ENCODE measurements around the gene PDSS2. TPM values are rescaled to one million over a fixed set of nuclear protein-coding genes. Genes with fewer than 3 reads are reported as not detected.

Gene PDSS2
- total and polyA plus RNA-seq, 2 of the 4 experiments (the other 2 are of a cell fraction): 8.6 to 9.2 TPM

- no TSS peak for BruUV-seq (replicated peaks)
- no peak overlapping the region for H2BK20ac ChIP-seq (ENCODE audit: low read depth, low read length)
- intact Hi-C loops (cut with micrococcal nuclease) (no loop called here), dilution Hi-C loops (cut with HindIII; ENCODE audit: low sequenced_read_pairs, unreplicated experiment) (no loop called here), in situ Hi-C loops (cut with MboI; ENCODE audit: low sequenced_read_pairs) (no loop called here)
- no peak overlapping the region for H3K4me2 ChIP-seq (ENCODE audit: low read depth, low read length)
- no peak for TF ChIP-seq USF2 (IDR thresholded peaks at IDR 0.05; ENCODE audit: low read depth, low read length)
- no peak for TF ChIP-seq SMC3 (IDR thresholded peaks at IDR 0.05; ENCODE audit: low read depth, low read length)
- no peak for TF ChIP-seq RAD21 (IDR thresholded peaks at IDR 0.05; ENCODE audit: low read length)
- no peak for TF ChIP-seq RFX5 (IDR thresholded peaks at IDR 0.05; ENCODE audit: low read depth, low read length)
- TF ChIP-seq CTCF (conservative IDR thresholded peaks at IDR 0.05; ENCODE audit: low read depth, low read length): no peak
- no peak for TF ChIP-seq POLR2A (IDR thresholded peaks at IDR 0.05; ENCODE audit: low read depth, low read length)
- no peak for TF ChIP-seq NFE2L2 (IDR thresholded peaks at IDR 0.05; ENCODE audit: low read depth, low read length)
- TF ChIP-seq BHLHE40 (IDR thresholded peaks at IDR 0.05; ENCODE audit: low read depth, low read length): no peak
- no peak for TF ChIP-seq MAZ (IDR thresholded peaks at IDR 0.05; ENCODE audit: borderline replicate concordance, low read depth, low read length)
- TF ChIP-seq MXI1 (IDR thresholded peaks at IDR 0.05; ENCODE audit: borderline replicate concordance, low read depth, low read length): no peak
- TF ChIP-seq FOS (IDR thresholded peaks at IDR 0.05; ENCODE audit: low read depth, low read length): no peak
- H4K91ac ChIP-seq (ENCODE audit: insufficient read depth, low read depth, low read length): no peak overlapping the region
- no peaks in the 10 kb centered on the region for H3K36me3 ChIP-seq (ENCODE audit: control insufficient read depth, insufficient read depth, low read length)
- H3K56ac ChIP-seq (ENCODE audit: extremely low read depth, insufficient read depth, low read length): no peak overlapping the region
- H3K23ac ChIP-seq (ENCODE audit: low read depth, low read length): no peak overlapping the region
- no peaks in the 10 kb centered on the region for H3K27me3 ChIP-seq (ENCODE audit: control insufficient read depth, insufficient read depth, low read length)
- no peak overlapping the region for H2BK15ac ChIP-seq (ENCODE audit: low read depth, low read length)
- H2AFZ ChIP-seq (replicated peaks; ENCODE audit: low read length, poor library complexity): no peak overlapping the region
- DNase-seq (no peak), ATAC-seq (ENCODE audit: low read depth) (no peak)
- no peak overlapping the region for H3K27ac ChIP-seq (ENCODE audit: insufficient read depth, low read length)
- H2BK5ac ChIP-seq (ENCODE audit: low read depth, low read length, poor library complexity, severe bottlenecking): no peak overlapping the region
- no CpG with 5 or more reads among the region's 5 CpGs for WGBS, 2 experiments (ENCODE audit: extremely low coverage in 2 of 2, insufficient read length in 1 of 2)
- no peaks in the 10 kb centered on the region; the same call in 1 of the 2 replicates for H3K9me1 ChIP-seq (ENCODE audit: insufficient read depth, low read length)
- no peak overlapping the region for H2AK5ac ChIP-seq (ENCODE audit: low read depth, low read length)
- H3K14ac ChIP-seq (replicated peaks; ENCODE audit: low read depth, low read length): no peak overlapping the region
- H4K5ac ChIP-seq (ENCODE audit: low read depth, low read length): no peak overlapping the region
- H3K4ac ChIP-seq (ENCODE audit: low read depth, low read length): no peak overlapping the region
- no peak overlapping the region for H3K9ac ChIP-seq (ENCODE audit: low read depth, low read length)
- ChIA-PET POLR2A (ENCODE audit: unreplicated experiment) (no interaction called here), CTCF (no interaction called here)
- H2BK120ac ChIP-seq (ENCODE audit: low read depth, low read length): no peak overlapping the region
- no peak overlapping the region for H3K18ac ChIP-seq (ENCODE audit: low read depth, low read length)
- H3K4me3 ChIP-seq (ENCODE audit: insufficient read depth, low read depth, low read length): no peak overlapping the region
- H3K4me1 ChIP-seq (ENCODE audit: control insufficient read depth, insufficient read depth, low read length): peaks cover 4% of the 10 kb centered on the region; the same call in 1 of the 2 replicates
- H3K9me3 ChIP-seq (ENCODE audit: control insufficient read depth, insufficient read depth, low read length): no peaks in the 10 kb centered on the region
- peaks cover 32 to 48% of the 10 kb centered on the region in 2 experiments for H3K79me1 ChIP-seq (ENCODE audit: low read depth in 1 of 2, low read length in 2 of 2)
- no peaks in the 10 kb centered on the region for H4K20me1 ChIP-seq (ENCODE audit: insufficient read depth, low read length)
- no peak overlapping the region for H2AK9ac ChIP-seq (replicated peaks; ENCODE audit: low read depth, low read length, poor library complexity)
- no peak overlapping the region for H4K8ac ChIP-seq (ENCODE audit: low read depth in 2 of 2, low read length in 2 of 2)
Observed at GRCh38 chr6:107437691-107438090, 21.7 kb downstream of the PDSS2 start.

Measured in IMR-90 (cell line).